Measurements from ENCODE around the gene ALK.

DNA sequence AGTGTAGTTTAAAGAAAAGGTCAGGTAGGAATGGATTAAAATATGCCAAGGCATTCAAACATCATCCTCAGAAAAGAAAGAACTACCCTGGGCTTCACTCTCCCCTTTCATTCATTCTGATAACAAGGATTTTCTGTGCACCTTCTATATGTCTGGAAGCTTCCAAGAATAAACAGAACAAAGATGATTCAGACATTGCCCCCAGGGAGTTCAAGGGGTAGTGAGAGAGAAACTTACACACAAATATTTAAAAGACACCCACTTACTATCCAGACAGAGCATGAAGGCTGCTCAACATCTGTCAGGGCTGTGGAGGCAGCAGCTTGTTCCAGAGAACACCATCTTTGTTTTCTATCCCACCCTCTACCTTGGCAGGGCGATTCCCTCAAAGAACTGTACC, 140.5 kb downstream of the ALK start:
- TF ChIP-seq POLR2AphosphoS5 (IDR thresholded peaks at IDR 0.05; ENCODE audit: low read depth, low read length) = no peak
- TF ChIP-seq SIN3A (IDR thresholded peaks at IDR 0.05; ENCODE audit: borderline replicate concordance, insufficient read depth, low read length) = no peak
- no peak for TF ChIP-seq TAF1 (IDR thresholded peaks at IDR 0.05; ENCODE audit: borderline replicate concordance, insufficient read depth, low read length)
- TF ChIP-seq, protein P1, sequence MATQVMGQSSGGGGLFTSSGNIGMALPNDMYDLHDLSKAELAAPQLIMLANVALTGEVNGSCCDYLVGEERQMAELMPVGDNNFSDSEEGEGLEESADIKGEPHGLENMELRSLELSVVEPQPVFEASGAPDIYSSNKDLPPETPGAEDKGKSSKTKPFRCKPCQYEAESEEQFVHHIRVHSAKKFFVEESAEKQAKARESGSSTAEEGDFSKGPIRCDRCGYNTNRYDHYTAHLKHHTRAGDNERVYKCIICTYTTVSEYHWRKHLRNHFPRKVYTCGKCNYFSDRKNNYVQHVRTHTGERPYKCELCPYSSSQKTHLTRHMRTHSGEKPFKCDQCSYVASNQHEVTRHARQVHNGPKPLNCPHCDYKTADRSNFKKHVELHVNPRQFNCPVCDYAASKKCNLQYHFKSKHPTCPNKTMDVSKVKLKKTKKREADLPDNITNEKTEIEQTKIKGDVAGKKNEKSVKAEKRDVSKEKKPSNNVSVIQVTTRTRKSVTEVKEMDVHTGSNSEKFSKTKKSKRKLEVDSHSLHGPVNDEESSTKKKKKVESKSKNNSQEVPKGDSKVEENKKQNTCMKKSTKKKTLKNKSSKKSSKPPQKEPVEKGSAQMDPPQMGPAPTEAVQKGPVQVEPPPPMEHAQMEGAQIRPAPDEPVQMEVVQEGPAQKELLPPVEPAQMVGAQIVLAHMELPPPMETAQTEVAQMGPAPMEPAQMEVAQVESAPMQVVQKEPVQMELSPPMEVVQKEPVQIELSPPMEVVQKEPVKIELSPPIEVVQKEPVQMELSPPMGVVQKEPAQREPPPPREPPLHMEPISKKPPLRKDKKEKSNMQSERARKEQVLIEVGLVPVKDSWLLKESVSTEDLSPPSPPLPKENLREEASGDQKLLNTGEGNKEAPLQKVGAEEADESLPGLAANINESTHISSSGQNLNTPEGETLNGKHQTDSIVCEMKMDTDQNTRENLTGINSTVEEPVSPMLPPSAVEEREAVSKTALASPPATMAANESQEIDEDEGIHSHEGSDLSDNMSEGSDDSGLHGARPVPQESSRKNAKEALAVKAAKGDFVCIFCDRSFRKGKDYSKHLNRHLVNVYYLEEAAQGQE (IDR thresholded peaks at IDR 0.05; ENCODE audit: insufficient read depth in 1 of 2, low read depth in 2 of 2, low read length in 2 of 2) = no peak
- TF ChIP-seq FOXP2 (optimal IDR thresholded peaks at IDR 0.05; ENCODE audit: borderline replicate concordance, extremely low read depth, extremely low read length, insufficient read depth) = no peak
